CD8-positive, alpha-beta memory T cell (primary cell): Measurements from ENCODE around the gene WIPI1. TPM values are rescaled to one million over a fixed set of nuclear protein-coding genes. Genes with fewer than 3 reads are reported as not detected.
A peak's percentile ranks its signal among the peaks of the same experiment; 100 is the strongest.

ENCODE experiments used
- CTCF ChIA-PET: fragments of 350-600 bp; sonication (Branson Sonifier 250); formaldehyde crosslinking; loops from one replicate; lab custom pipeline; 2021; ENCODE audit warnings: antibody characterized with exemption; lab: Charles Lee
- POLR2A ChIA-PET: fragments of 350-600 bp; sonication (Branson Sonifier 250); formaldehyde crosslinking; loops from one replicate; lab custom pipeline; 2021; ENCODE audit warnings: antibody characterized with exemption; lab: Charles Lee
- DNase-seq, 5 donors: peaks; one replicate each; pipeline versions ENCODE4 v3.0.0 to v3.0.0-alpha.2; 2020 to 2022; ENCODE audit warnings: mixed read lengths in 1 of 5
- H3K27ac ChIP-seq: one replicate; pipeline ENCODE4 v1.7.0; 2013; ENCODE audit warnings: low read depth, mild to moderate bottlenecking, low read length, moderate library complexity
- H3K27me3 ChIP-seq: 2 replicates; pipeline ENCODE4 v1.7.0; 2013; ENCODE audit warnings: low read length, mild to moderate bottlenecking; ENCODE audit not compliant: insufficient read depth, poor library complexity, severe bottlenecking
- H3K36me3 ChIP-seq: 2 replicates; pipeline ENCODE4 v1.7.0; 2013; ENCODE audit warnings: mild to moderate bottlenecking, low read length, moderate library complexity; ENCODE audit not compliant: insufficient read depth
- H3K4me1 ChIP-seq: 2 replicates; pipeline ENCODE4 v1.7.0; 2013; ENCODE audit warnings: mild to moderate bottlenecking, low read length, moderate library complexity; ENCODE audit not compliant: insufficient read depth
- H3K4me3 ChIP-seq: 2 replicates; pipeline ENCODE4 v1.7.0; 2013; ENCODE audit warnings: mild to moderate bottlenecking, low read length
- H3K9me3 ChIP-seq: 2 replicates; pipeline ENCODE4 v1.7.0; 2013; ENCODE audit warnings: mild to moderate bottlenecking, low read length
- H3K27ac Mint-ChIP-seq, 8 donors: one replicate each; pipeline ENCODE4 v1.8.0; 2020 to 2021; ENCODE audit warnings: mixed read lengths in 8 of 8, mild to moderate bottlenecking in 6 of 8, inconsistent platforms in 3 of 8, moderate library complexity in 3 of 8
- H3K27me3 Mint-ChIP-seq, 2 donors: one replicate each; pipeline ENCODE4 v1.8.0; 2020 to 2021; ENCODE audit warnings: mixed read lengths in 2 of 2, mild to moderate bottlenecking in 1 of 2, moderate library complexity in 1 of 2
- H3K36me3 Mint-ChIP-seq, 3 donors: one replicate each; pipeline ENCODE4 v1.8.0; 2020 to 2021; ENCODE audit warnings: mixed read lengths in 3 of 3, inconsistent platforms in 1 of 3, mild to moderate bottlenecking in 1 of 3
- H3K4me1 Mint-ChIP-seq, 3 donors: one replicate each; pipeline ENCODE4 v1.8.0; 2020 to 2021; ENCODE audit warnings: mixed read lengths in 3 of 3, inconsistent platforms in 1 of 3, mild to moderate bottlenecking in 1 of 3
- H3K4me3 Mint-ChIP-seq, 7 donors: one replicate each; pipeline ENCODE4 v1.8.0; 2020 to 2021; ENCODE audit warnings: mixed read lengths in 7 of 7, mild to moderate bottlenecking in 6 of 7, moderate library complexity in 4 of 7, inconsistent platforms in 2 of 7
- H3K9me3 Mint-ChIP-seq, 5 donors: one replicate each; pipeline ENCODE4 v1.8.0; 2020 to 2022; ENCODE audit warnings: mixed read lengths in 5 of 5, mild to moderate bottlenecking in 3 of 5, moderate library complexity in 2 of 5, inconsistent platforms in 1 of 5
- polyA plus RNA-seq: library from polyadenylated mRNA; unstranded; fragments of 300-500 nt; fragmentation: Illumina TruSeq; gene quantifications from one replicate; pipeline ENCODE4 v1.2.3, GENCODE V29; 2021
- total RNA-seq, 2 experiments: library from RNA; stranded (reverse); gene quantifications; one replicate each; pipeline ENCODE4 v1.2.3, GENCODE V29; 2021

Gene WIPI1
- total and polyA plus RNA-seq, 3 experiments from 2014 or later = 8.2 to 10.3 (median 9.8) TPM

DNA sequence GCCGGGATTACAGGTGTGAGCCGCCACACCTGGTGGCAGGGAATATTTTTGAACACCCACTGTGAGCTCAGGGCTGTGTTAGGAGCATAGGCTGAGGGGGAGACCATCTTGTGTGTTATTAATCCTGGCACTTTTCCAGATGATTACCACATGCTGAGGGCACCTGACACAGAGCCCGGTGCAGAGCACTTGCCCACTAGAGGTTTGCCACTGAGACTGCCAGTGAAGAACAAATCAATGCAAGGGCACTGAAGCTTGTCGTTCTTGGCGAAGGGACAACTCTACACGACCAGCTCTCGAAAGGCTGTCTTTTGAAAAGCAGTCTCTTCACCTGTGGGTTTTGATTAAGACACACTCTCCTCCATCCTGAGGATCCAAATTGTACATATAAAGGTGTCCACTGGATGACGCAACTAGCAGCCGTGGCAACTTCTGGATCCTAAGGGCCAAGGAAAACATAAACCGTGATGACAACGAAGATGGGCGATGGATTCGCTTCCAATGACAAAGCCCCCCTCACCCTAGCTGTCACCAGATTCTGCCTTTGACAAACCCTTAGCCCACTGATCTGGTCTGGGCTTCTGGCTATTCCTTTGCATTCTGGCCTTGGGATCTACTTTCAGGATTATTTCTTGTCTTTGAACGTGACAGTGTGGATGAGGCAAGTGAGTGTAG lies 28.7 kb downstream of the WIPI1 start:
- no peak for DNase-seq
- POLR2A ChIA-PET = no interaction called here
- CTCF ChIA-PET = interaction anchor here (1.3 kb wide), 1 partner anchor 108 kb away, joined by 3 read pairs; no protein-coding TSS in a partner anchor
- Mint-ChIP-seq H3K27me3 (no peaks in the 10 kb centered on the region), H3K36me3 (peaks cover 0 to 61% (median 14%) of the 10 kb centered on the region in 3 donors), H3K4me3 (no peak overlapping the region), H3K4me1 (peaks cover 3 to 11% (median 11%) of the 10 kb centered on the region in 3 donors), H3K9me3 (no peaks in the 10 kb centered on the region), H3K27ac (peak overlapping the region in 1 of 8 donors; percentile 17)
- no peaks in the 10 kb centered on the region for H3K9me3 ChIP-seq
- H3K27me3 ChIP-seq = no peaks in the 10 kb centered on the region
- H3K27ac ChIP-seq = no peak overlapping the region
- H3K4me3 ChIP-seq = no peak overlapping the region
- no peaks in the 10 kb centered on the region for H3K36me3 ChIP-seq
- H3K4me1 ChIP-seq = peaks cover 7% of the 10 kb centered on the region

DNA sequence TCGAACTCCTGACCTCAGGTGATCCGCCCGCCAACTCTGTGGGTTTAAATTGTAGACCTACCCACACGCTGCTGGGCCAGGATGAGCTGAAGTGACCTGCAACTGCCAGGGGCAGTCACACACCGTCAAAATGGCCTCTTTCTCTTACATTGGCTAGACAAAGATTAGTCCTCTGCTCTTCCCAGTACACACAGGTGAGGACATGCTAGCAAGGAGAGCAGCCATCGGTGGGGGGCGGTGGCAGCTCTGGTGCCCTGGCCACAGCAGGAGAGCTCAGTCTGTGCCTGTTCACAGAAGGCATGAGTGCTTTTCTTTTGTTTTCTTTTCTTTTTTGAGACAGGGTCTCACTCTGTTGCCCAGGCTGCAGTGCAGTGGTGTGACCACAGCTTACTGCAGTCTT lies 29.7 kb downstream of the WIPI1 start:
- Histone ChIP-seq H3K4me3 (no peak overlapping the region), H3K36me3 (no peaks in the 10 kb centered on the region), H3K9me3 (no peaks in the 10 kb centered on the region), H3K27ac (no peak overlapping the region), H3K27me3 (no peaks in the 10 kb centered on the region), H3K4me1 (peaks cover 7% of the 10 kb centered on the region)
- Mint-ChIP-seq H3K9me3 (no peaks in the 10 kb centered on the region), H3K27me3 (no peaks in the 10 kb centered on the region), H3K4me1 (peaks cover 3 to 11% (median 11%) of the 10 kb centered on the region in 3 donors), H3K27ac (no peak overlapping the region), H3K4me3 (no peak overlapping the region), H3K36me3 (peaks cover 0 to 61% (median 10%) of the 10 kb centered on the region in 3 donors)
- POLR2A ChIA-PET = no interaction called here
- no peak for DNase-seq
- CTCF ChIA-PET = interaction anchor here (0.7 to 1.7 kb wide), 2 partner anchors 9 to 131 kb away, joined by 3 to 4 read pairs; no protein-coding TSS in a partner anchor

DNA sequence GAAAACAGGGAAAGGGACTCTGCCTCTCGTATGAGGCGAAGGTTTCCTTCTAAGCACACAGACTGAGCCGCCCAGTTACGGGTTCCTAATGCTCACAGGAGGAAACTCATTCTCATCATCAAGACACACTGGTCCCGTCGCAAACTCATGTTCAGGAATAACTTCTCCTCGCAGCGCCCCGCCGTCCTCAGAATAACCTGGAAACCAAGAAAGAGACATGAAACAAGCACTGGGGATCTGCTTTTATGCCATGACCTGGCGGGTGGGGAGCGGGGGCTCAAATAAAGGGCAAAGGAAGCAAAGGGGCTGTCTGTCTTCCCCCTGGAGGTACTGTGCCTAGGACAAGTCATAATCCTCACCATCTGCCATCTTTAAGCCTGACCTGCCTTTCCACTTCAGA lies 31.3 kb downstream of the WIPI1 start:
- CTCF ChIA-PET = interaction anchor here (0.6 to 1.6 kb wide), 3 partner anchors 29 to 225 kb away, joined by 3 to 4 read pairs (median 3); no protein-coding TSS in a partner anchor

DNA sequence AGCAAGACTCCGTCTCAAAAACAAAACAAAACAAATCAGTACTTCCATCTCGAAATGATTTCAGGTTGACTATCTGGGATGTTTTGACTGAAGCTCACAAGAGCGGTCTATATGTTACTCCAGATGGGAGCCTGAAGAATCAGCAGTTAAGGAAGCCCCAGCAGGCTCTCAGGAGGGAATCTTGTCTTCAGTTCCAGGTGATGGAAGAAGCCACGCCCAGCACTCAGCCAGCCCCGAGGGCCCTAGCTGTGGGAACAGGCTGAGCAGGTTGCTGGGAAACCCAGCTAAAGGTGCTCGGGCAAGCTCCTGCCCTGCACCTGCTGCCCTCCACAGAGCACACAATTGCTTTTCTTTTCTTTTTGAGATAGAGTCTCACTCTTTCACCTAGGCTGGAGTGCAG lies 32.4 kb downstream of the WIPI1 start:
- no peaks in the 10 kb centered on the region for H3K9me3 ChIP-seq
- POLR2A ChIA-PET = interaction anchor here (0.6 kb wide), 2 partner anchors 17 to 176 kb away, joined by 3 read pairs; no protein-coding TSS in a partner anchor
- peaks cover 6% of the 10 kb centered on the region for H3K36me3 ChIP-seq
- no peaks in the 10 kb centered on the region for H3K9me3 Mint-ChIP-seq
- no peak overlapping the region for H3K4me3 Mint-ChIP-seq
- H3K36me3 Mint-ChIP-seq = peaks cover 6 to 63% (median 11%) of the 10 kb centered on the region in 3 donors
- CTCF ChIA-PET = interaction anchor here (1.4 to 1.6 kb wide), 3 partner anchors 41 to 224 kb away, joined by 3 to 4 read pairs (median 3); no protein-coding TSS in a partner anchor
- H3K4me1 ChIP-seq = no peaks in the 10 kb centered on the region
- DNase-seq = no peak
- H3K4me3 ChIP-seq = no peak overlapping the region
- H3K27me3 Mint-ChIP-seq = no peaks in the 10 kb centered on the region
- no peaks in the 10 kb centered on the region for H3K4me1 Mint-ChIP-seq
- H3K27me3 ChIP-seq = no peaks in the 10 kb centered on the region
- H3K27ac ChIP-seq = no peak overlapping the region
- H3K27ac Mint-ChIP-seq = no peak overlapping the region

More for the DNA sequence above, 31.3 kb downstream of the WIPI1 start:
- H3K9me3 Mint-ChIP-seq = no peaks in the 10 kb centered on the region
- H3K27me3 Mint-ChIP-seq = no peaks in the 10 kb centered on the region
- H3K27ac ChIP-seq = no peak overlapping the region
- H3K36me3 Mint-ChIP-seq = peaks cover under 1 to 57% (median 10%) of the 10 kb centered on the region in 3 donors
- H3K4me1 ChIP-seq = no peaks in the 10 kb centered on the region
- POLR2A ChIA-PET = no interaction called here
- H3K36me3 ChIP-seq = no peaks in the 10 kb centered on the region
- H3K27ac Mint-ChIP-seq = peak overlapping the region in 3 of 8 donors; percentile 11 to 50 (median 38)
- H3K4me1 Mint-ChIP-seq = no peaks in the 10 kb centered on the region
- DNase-seq = no peak
- H3K4me3 Mint-ChIP-seq = no peak overlapping the region
- no peaks in the 10 kb centered on the region for H3K27me3 ChIP-seq
- H3K9me3 ChIP-seq = no peaks in the 10 kb centered on the region
- H3K4me3 ChIP-seq = no peak overlapping the region

DNA sequence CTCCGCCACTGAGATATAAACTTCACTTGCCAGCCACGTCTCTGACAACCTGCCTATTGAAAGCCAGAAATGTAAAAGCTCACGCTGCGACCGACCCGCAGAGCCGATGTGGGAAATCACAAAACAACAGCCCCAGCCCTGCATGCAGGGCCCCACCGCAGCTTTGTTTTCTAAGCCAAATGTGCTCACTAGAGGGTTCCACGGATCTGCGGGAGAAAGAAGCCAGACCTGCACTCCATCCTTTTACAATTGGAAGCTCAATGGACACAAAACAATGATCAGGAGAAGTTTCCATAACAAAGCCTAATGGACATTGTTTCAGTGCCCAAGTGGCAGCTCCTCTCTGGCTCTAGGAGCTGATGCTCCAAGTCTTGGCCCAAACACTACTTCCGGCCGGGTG lies 33.1 kb downstream of the WIPI1 start:
- H3K4me1 ChIP-seq = no peaks in the 10 kb centered on the region
- Mint-ChIP-seq H3K27ac (no peak overlapping the region), H3K27me3 (no peaks in the 10 kb centered on the region), H3K36me3 (peaks cover 6 to 65% (median 11%) of the 10 kb centered on the region in 3 donors), H3K9me3 (no peaks in the 10 kb centered on the region), H3K4me1 (no peaks in the 10 kb centered on the region), H3K4me3 (no peak overlapping the region)
- no peaks in the 10 kb centered on the region for H3K27me3 ChIP-seq
- peaks cover 6% of the 10 kb centered on the region for H3K36me3 ChIP-seq
- H3K27ac ChIP-seq = no peak overlapping the region
- H3K4me3 ChIP-seq = no peak overlapping the region
- DNase-seq = no peak
- no peaks in the 10 kb centered on the region for H3K9me3 ChIP-seq
- ChIA-PET CTCF (interaction anchor here (1.4 kb wide), 1 partner anchor 107 kb away, joined by 3 read pairs; no protein-coding TSS in a partner anchor), POLR2A (no interaction called here)

DNA sequence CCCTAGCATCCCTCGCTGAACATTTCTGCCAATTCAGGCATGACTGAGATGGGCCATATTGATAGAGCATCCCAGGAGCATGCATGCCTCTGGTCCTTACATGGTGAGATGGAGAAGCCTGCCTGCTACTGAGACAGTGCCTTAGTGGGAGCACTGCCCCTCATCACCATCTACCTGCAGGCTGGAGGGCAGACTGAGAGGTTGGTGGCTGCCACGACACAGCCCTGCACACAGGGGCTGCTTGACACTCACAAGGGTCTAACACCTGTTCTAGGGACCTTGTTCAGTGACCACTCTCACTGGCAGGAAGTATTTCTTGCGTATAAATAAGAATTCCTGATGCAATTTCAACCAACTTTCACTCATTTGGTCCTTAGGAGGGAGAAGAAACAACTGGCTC lies 34.0 kb downstream of the WIPI1 start:
- H3K36me3 Mint-ChIP-seq = peaks cover 6 to 56% (median 8%) of the 10 kb centered on the region in 3 donors
- H3K4me3 Mint-ChIP-seq = no peak overlapping the region
- no peak overlapping the region for H3K27ac Mint-ChIP-seq
- no peaks in the 10 kb centered on the region for H3K9me3 ChIP-seq
- ChIA-PET POLR2A (no interaction called here), CTCF (no interaction called here)
- DNase-seq = no peak
- H3K4me3 ChIP-seq = no peak overlapping the region
- no peaks in the 10 kb centered on the region for H3K27me3 Mint-ChIP-seq
- H3K4me1 Mint-ChIP-seq = no peaks in the 10 kb centered on the region
- no peaks in the 10 kb centered on the region for H3K4me1 ChIP-seq
- H3K36me3 ChIP-seq = peaks cover 6% of the 10 kb centered on the region
- no peaks in the 10 kb centered on the region for H3K27me3 ChIP-seq
- no peak overlapping the region for H3K27ac ChIP-seq
- H3K9me3 Mint-ChIP-seq = no peaks in the 10 kb centered on the region

DNA sequence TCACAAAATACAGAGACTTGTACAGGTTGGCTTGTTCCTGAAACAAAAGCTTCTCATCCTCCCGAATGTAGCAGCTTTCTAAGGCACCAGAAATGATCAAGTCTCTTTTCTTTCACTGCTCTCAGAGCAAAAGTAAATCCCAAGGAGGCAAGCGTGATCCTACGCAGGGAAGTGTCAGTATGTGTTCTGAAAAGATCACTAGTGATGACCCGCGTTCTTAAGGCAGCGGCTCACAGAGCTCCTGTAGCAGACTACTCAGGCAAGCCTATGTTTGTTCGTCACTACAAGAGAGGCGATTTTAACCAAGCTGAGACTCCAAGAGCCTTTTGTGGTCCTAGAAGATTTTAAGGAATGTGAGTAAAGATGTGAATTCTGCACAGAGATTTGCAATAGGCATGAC lies 34.5 kb downstream of the WIPI1 start:
- Mint-ChIP-seq H3K4me3 (no peak overlapping the region), H3K27ac (no peak overlapping the region), H3K36me3 (peaks cover 6 to 54% (median 8%) of the 10 kb centered on the region in 3 donors), H3K9me3 (no peaks in the 10 kb centered on the region), H3K4me1 (no peaks in the 10 kb centered on the region), H3K27me3 (no peaks in the 10 kb centered on the region)
- no peak for DNase-seq
- Histone ChIP-seq H3K27me3 (no peaks in the 10 kb centered on the region), H3K27ac (no peak overlapping the region), H3K4me1 (no peaks in the 10 kb centered on the region), H3K4me3 (no peak overlapping the region), H3K9me3 (no peaks in the 10 kb centered on the region), H3K36me3 (peaks cover 6% of the 10 kb centered on the region)
- ChIA-PET POLR2A (no interaction called here), CTCF (no interaction called here)

DNA sequence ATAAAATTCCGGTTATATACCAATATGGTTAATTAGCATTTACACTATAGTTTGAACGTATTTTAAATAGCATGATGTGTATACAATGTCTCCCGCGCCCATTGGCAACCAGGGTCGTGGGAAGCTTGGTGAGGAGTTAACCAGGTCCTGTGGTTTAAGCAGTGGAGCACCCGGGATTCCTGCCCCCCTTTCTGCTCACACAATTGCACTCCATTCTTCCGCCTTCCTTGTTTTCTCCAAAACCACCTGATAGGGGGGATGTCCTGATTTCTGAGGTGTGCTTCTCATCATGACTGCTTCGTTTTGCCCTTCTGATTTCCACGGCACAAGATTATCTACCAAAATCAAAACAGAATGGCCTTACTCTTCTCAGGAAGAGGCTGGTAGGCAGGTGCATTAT lies 35.8 kb downstream of the WIPI1 start:
- H3K4me3 ChIP-seq = no peak overlapping the region
- H3K27me3 Mint-ChIP-seq = no peaks in the 10 kb centered on the region
- DNase-seq = no peak
- peaks cover 6% of the 10 kb centered on the region for H3K36me3 ChIP-seq
- H3K9me3 Mint-ChIP-seq = peaks cover 0 to 4% (median 0%) of the 10 kb centered on the region in 5 donors
- H3K4me3 Mint-ChIP-seq = no peak overlapping the region
- POLR2A ChIA-PET = interaction anchor here (0.6 kb wide), 1 partner anchor 187 kb away, joined by 4 read pairs; no protein-coding TSS in a partner anchor
- no peak overlapping the region for H3K27ac ChIP-seq
- H3K4me1 ChIP-seq = no peaks in the 10 kb centered on the region
- peaks cover 8 to 46% (median 10%) of the 10 kb centered on the region in 3 donors for H3K36me3 Mint-ChIP-seq
- no peak overlapping the region for H3K27ac Mint-ChIP-seq
- no peaks in the 10 kb centered on the region for H3K9me3 ChIP-seq
- H3K4me1 Mint-ChIP-seq = peaks cover 0 to under 1% (median 0%) of the 10 kb centered on the region in 3 donors
- no peaks in the 10 kb centered on the region for H3K27me3 ChIP-seq
- CTCF ChIA-PET = interaction anchor here (2.4 kb wide), 1 partner anchor 14 kb away, joined by 6 read pairs; no protein-coding TSS in a partner anchor
